HEK293 (cell line): ENCODE data around the gene CDH2.

Experiments
- CTCF ChIP-seq: fragments of 450-650 bp; formaldehyde crosslinking; IDR thresholded peaks from 2 replicates; pipeline ENCODE4 v1.5.1; 2016; ENCODE audit warnings: missing biosample characterization, missing genetic modification characterization
- GLIS2 ChIP-seq: fragments of 450-650 bp; formaldehyde crosslinking; IDR thresholded peaks from 2 replicates; pipeline ENCODE4 v1.5.1; 2016; ENCODE audit warnings: missing biosample characterization, missing genetic modification characterization
- WT1 ChIP-seq: fragments of 450-650 bp; formaldehyde crosslinking; IDR thresholded peaks from 2 replicates; pipeline ENCODE4 v1.5.1; 2016; ENCODE audit warnings: missing biosample characterization, missing genetic modification characterization
- ZNF138 ChIP-seq: fragments of 450-650 bp; formaldehyde crosslinking; IDR thresholded peaks from 2 replicates; pipeline ENCODE4 v1.5.1; 2016; ENCODE audit warnings: missing biosample characterization, missing genetic modification characterization, borderline replicate concordance
- ZNF266 ChIP-seq: fragments of 450-650 bp; formaldehyde crosslinking; IDR thresholded peaks from 2 replicates; pipeline ENCODE4 v1.5.1; 2016; ENCODE audit warnings: missing biosample characterization, missing genetic modification characterization, low read depth
- ZNF280C ChIP-seq: fragments of 450-650 bp; formaldehyde crosslinking; IDR thresholded peaks from 2 replicates; pipeline ENCODE4 v1.5.1; 2016; ENCODE audit warnings: missing biosample characterization, missing genetic modification characterization
- ZNF311 ChIP-seq: fragments of 450-650 bp; formaldehyde crosslinking; IDR thresholded peaks from 2 replicates; pipeline ENCODE4 v1.5.1; 2017; ENCODE audit warnings: missing biosample characterization, missing genetic modification characterization, borderline replicate concordance
- ZNF518A ChIP-seq: fragments of 450-650 bp; formaldehyde crosslinking; conservative IDR thresholded peaks from 2 replicates; pipeline ENCODE4 v1.5.1; 2016; ENCODE audit warnings: low read depth, missing biosample characterization, missing genetic modification characterization
- ZNF561 ChIP-seq: fragments of 450-650 bp; IDR thresholded peaks from 2 replicates; pipeline ENCODE4 v1.5.1; 2018; ENCODE audit warnings: missing biosample characterization, missing genetic modification characterization, borderline replicate concordance
- ZNF580 ChIP-seq: fragments of 450-650 bp; formaldehyde crosslinking; IDR thresholded peaks from 2 replicates; pipeline ENCODE4 v1.5.1; 2016; ENCODE audit warnings: missing biosample characterization, missing genetic modification characterization
- ZNF664 ChIP-seq: fragments of 450-650 bp; formaldehyde crosslinking; IDR thresholded peaks from 2 replicates; pipeline ENCODE4 v1.5.1; 2016; ENCODE audit warnings: missing biosample characterization, missing genetic modification characterization

GRCh38 chr18:27985832-27986231 lies 191.1 kb downstream of the CDH2 start:
- no peak for TF ChIP-seq WT1 (tag by site-specific recombination)
- no peak for TF ChIP-seq ZNF580 (tag by site-specific recombination)
- no peak for TF ChIP-seq CTCF
- no peak for TF ChIP-seq ZNF664 (tag by site-specific recombination)
- no peak for TF ChIP-seq ZNF280C
- no peak for TF ChIP-seq GLIS2 (tag by site-specific recombination)
- TF ChIP-seq ZNF518A (tag by site-specific recombination) = no peak
- TF ChIP-seq ZNF266 (tag by site-specific recombination) = no peak
- TF ChIP-seq ZNF138 = no peak
- no peak for TF ChIP-seq ZNF561 (tag by site-specific recombination)
- no peak for TF ChIP-seq ZNF311 (tag by site-specific recombination)
